Heart left ventricle (tissue), 13 donors: ENCODE measurements around the gene PDCD2L.

Experiments
- POLR2A ChIP-seq, 2 donors: fragments of 450-650 bp; IDR thresholded peaks; one replicate each; pipeline ENCODE4 v1.6.1; 2017; ENCODE audit warnings: antibody characterized with exemption in 2 of 2, mild to moderate bottlenecking in 2 of 2, moderate library complexity in 2 of 2
- TF ChIP-seq, protein P1 (sequence below), 12 donors: fragments of 200-600 bp; sonication (generic) in 4 of 12; IDR thresholded peaks; one replicate each; pipeline versions ENCODE4 v1.5.0 to v1.8.0; 2018 to 2022; ENCODE audit warnings: antibody characterized with exemption in 12 of 12, mild to moderate bottlenecking in 5 of 12
- donor health status: ischemic (EF 13 %, LVEDD 7.1; RV severe dilation, severe dysfunction).
- donor health status: DM: no; HTN: yes; CAD: no.
- donor health status: DM: no; HTN: no; CAD: no.
- donor health status: ischemic (EF 25% LVEDD 6.9; RV normal size, moderate dysfunction).
- donor health status: ischemic (EF 25% LVEDD 5.7; RV mildly dilated, moderate dysfunction).
- donor health status: ischemic (EF 35%, LVEDD 5.7; RV mildly dilated, moderate dysfunction).
- donor health status: nonischemic (EF 11% LVEDD 7.7; RV severe dilation, severe dysfunction).
- donor health status: DM: yes; HTN: yes; CAD: no.
- donor health status: PGD.
- donor health status: ischemic (EF 29% LVEDD 5.4; RV normal size, mild dysfunction).
- donor health status: nonischemic (EF 23%, LVEDD 6.1; RV moderate dilation, normal function).

DNA sequence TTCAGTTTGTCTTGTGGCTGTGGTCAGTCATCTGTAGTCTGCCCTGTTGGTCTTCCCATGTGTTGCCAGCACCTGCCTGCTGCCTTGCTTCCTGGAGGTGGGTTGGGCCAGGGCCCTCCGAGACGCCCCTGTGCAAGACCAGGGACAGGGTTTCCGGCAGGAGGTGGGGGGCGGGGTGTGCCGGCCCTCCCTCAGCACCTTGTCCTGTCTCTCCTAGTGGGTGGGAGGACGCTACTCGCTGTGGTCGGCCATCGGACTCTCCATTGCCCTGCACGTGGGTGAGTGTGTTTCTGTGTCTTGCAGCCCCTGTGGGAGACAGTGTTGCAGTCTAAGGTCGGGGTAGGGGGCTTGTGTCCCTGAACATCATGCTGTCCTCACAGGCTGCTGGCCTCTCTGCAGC is 11.2 kb upstream of the PDCD2L start:
- TF ChIP-seq, protein P1, sequence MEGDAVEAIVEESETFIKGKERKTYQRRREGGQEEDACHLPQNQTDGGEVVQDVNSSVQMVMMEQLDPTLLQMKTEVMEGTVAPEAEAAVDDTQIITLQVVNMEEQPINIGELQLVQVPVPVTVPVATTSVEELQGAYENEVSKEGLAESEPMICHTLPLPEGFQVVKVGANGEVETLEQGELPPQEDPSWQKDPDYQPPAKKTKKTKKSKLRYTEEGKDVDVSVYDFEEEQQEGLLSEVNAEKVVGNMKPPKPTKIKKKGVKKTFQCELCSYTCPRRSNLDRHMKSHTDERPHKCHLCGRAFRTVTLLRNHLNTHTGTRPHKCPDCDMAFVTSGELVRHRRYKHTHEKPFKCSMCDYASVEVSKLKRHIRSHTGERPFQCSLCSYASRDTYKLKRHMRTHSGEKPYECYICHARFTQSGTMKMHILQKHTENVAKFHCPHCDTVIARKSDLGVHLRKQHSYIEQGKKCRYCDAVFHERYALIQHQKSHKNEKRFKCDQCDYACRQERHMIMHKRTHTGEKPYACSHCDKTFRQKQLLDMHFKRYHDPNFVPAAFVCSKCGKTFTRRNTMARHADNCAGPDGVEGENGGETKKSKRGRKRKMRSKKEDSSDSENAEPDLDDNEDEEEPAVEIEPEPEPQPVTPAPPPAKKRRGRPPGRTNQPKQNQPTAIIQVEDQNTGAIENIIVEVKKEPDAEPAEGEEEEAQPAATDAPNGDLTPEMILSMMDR (IDR thresholded peaks at IDR 0.05) = no peak
- no peak for TF ChIP-seq POLR2A (IDR thresholded peaks at IDR 0.05)
